ENCODE data around the gene SH3PXD2A.

The SH3PXD2A gene

GRCh38 chr10:103646304-103646703, 209.1 kb downstream of the SH3PXD2A start:
- in situ Hi-C loops (cut with HindIII; ENCODE audit: low sequenced_read_pairs): no loop called here
- no peak overlapping the region for H3K4me3 ChIP-seq (ENCODE audit: low read depth, low read length)
- no peak for DNase-seq (ENCODE audit: low read depth)
- no peak for TF ChIP-seq CTCF (IDR thresholded peaks at IDR 0.05; ENCODE audit: low read depth, low read length, missing control alignments)

- in situ Hi-C loops (cut with HindIII; ENCODE audit: low sequenced_read_pairs): no loop called here
- DNase-seq (ENCODE audit: low read depth): peak; percentile 66
- TF ChIP-seq CTCF (IDR thresholded peaks at IDR 0.05; ENCODE audit: low read depth, low read length, missing control alignments): no peak
- H3K4me3 ChIP-seq (ENCODE audit: low read depth, low read length): no peak overlapping the region
Measured at GRCh38 chr10:103645141-103646054, 210.0 kb downstream of the SH3PXD2A start.

- DNase-seq (ENCODE audit: low read depth): no peak
Measured at GRCh38 chr10:103643381-103643780, 212.0 kb downstream of the SH3PXD2A start.

GRCh38 chr10:103641326-103641725, 214.1 kb downstream of the SH3PXD2A start:
- in situ Hi-C loops (cut with HindIII; ENCODE audit: low sequenced_read_pairs): no loop called here
- no peak for TF ChIP-seq CTCF (IDR thresholded peaks at IDR 0.05; ENCODE audit: low read depth, low read length, missing control alignments)
- H3K4me3 ChIP-seq (ENCODE audit: low read depth, low read length): no peak overlapping the region
- DNase-seq (ENCODE audit: low read depth): no peak

More at GRCh38 chr10:103643381-103643780, 212.0 kb downstream of the SH3PXD2A start:
- in situ Hi-C loops (cut with HindIII; ENCODE audit: low sequenced_read_pairs): no loop called here
- H3K4me3 ChIP-seq (ENCODE audit: low read depth, low read length): no peak overlapping the region
- no peak for TF ChIP-seq CTCF (IDR thresholded peaks at IDR 0.05; ENCODE audit: low read depth, low read length, missing control alignments)

GRCh38 chr10:103640436-103641181, 214.8 kb downstream of the SH3PXD2A start:
- no peak for TF ChIP-seq CTCF (IDR thresholded peaks at IDR 0.05; ENCODE audit: low read depth, low read length, missing control alignments)
- no peak for DNase-seq (ENCODE audit: low read depth)
- in situ Hi-C loops (cut with HindIII; ENCODE audit: low sequenced_read_pairs): no loop called here
- H3K4me3 ChIP-seq (ENCODE audit: low read depth, low read length): no peak overlapping the region

GRCh38 chr10:103638948-103639347, 216.4 kb downstream of the SH3PXD2A start:
- in situ Hi-C loops (cut with HindIII; ENCODE audit: low sequenced_read_pairs): no loop called here

More at GRCh38 chr10:103638948-103639347, 216.4 kb downstream of the SH3PXD2A start:
- TF ChIP-seq CTCF (IDR thresholded peaks at IDR 0.05; ENCODE audit: low read depth, low read length, missing control alignments): no peak
- DNase-seq (ENCODE audit: low read depth): no peak
- no peak overlapping the region for H3K4me3 ChIP-seq (ENCODE audit: low read depth, low read length)

Data from astrocyte of the cerebellum (primary cell).